ENCODE measurements around the gene PHACTR4. TPM values are rescaled to one million over a fixed set of nuclear protein-coding genes. Genes with fewer than 3 reads are reported as not detected.
A peak's percentile ranks its signal among the peaks of the same experiment; 100 is the strongest.

Gene PHACTR4
- total and polyA plus RNA-seq, 2 of the 13 experiments (the other 11 are each of a cell fraction or from before 2014, with no cell fraction given): 13.9 to 17.1 TPM

GRCh38 chr1:28369371-28370238 is at the start of gene PHACTR4 (continued):
- 0 out of 2 replicates have a peak, but pooled peaks have one; percentile 24 for TF ChIP-seq NCOA2 (CRISPR knock-in tag; IDR thresholded peaks at IDR 0.05)
- TF ChIP-seq NRL (CRISPR knock-in tag; IDR thresholded peaks at IDR 0.05; ENCODE audit: borderline replicate concordance): 0 out of 2 replicates have a peak, but pooled peaks have one; percentile 34
- no peak for TF ChIP-seq ZNF264 (CRISPR knock-in tag; IDR thresholded peaks at IDR 0.05)
- peak; percentile 79; the same call in 1 of the 2 replicates for TF ChIP-seq NFKB2 (CRISPR knock-in tag; IDR thresholded peaks at IDR 0.05; ENCODE audit: borderline replicate concordance)
- peak; percentile 87 for TF ChIP-seq ZNF350 (CRISPR knock-in tag; IDR thresholded peaks at IDR 0.05; ENCODE audit: borderline replicate concordance, low read depth)
- no peak; the same call in 1 of the 2 replicates for TF ChIP-seq PCBP1 (IDR thresholded peaks at IDR 0.05; ENCODE audit: borderline replicate concordance, low read depth, low read length)
- TF ChIP-seq HNRNPUL1 (IDR thresholded peaks at IDR 0.05; ENCODE audit: low read depth, low read length): 0 out of 2 replicates have a peak, but pooled peaks have one; percentile 28
- no peak for TF ChIP-seq ZNF496 (CRISPR knock-in tag; IDR thresholded peaks at IDR 0.05; ENCODE audit: insufficient replicate concordance)
- TF ChIP-seq ZBTB37 (CRISPR knock-in tag; IDR thresholded peaks at IDR 0.05): no peak
- no peak for TF ChIP-seq TEAD2 (CRISPR knock-in tag; IDR thresholded peaks at IDR 0.05)
- TF ChIP-seq THRA (CRISPR knock-in tag; IDR thresholded peaks at IDR 0.05; ENCODE audit: borderline replicate concordance): no peak; the same call in 1 of the 2 replicates
- peak; percentile 17; the same call in 1 of the 2 replicates for TF ChIP-seq HMG20B (CRISPR knock-in tag; conservative IDR thresholded peaks at IDR 0.05)
- peak; percentile 67; the same call in 1 of the 2 replicates for TF ChIP-seq ZNF749 (CRISPR knock-in tag; IDR thresholded peaks at IDR 0.05; ENCODE audit: borderline replicate concordance)
- peak; percentile 88 for TF ChIP-seq DZIP1 (CRISPR knock-in tag; IDR thresholded peaks at IDR 0.05)
- TF ChIP-seq LCORL (IDR thresholded peaks at IDR 0.05): no peak
- peak; percentile 92 for TF ChIP-seq LCORL (CRISPR knock-in tag; IDR thresholded peaks at IDR 0.05)
- 0 out of 2 replicates have a peak, but pooled peaks have one; percentile 26 for TF ChIP-seq POGK (CRISPR knock-in tag; conservative IDR thresholded peaks at IDR 0.05)
- TF ChIP-seq NR0B2 (CRISPR knock-in tag; IDR thresholded peaks at IDR 0.05): no peak
- TF ChIP-seq RBAK (CRISPR knock-in tag; IDR thresholded peaks at IDR 0.05): 0 out of 2 replicates have a peak, but pooled peaks have one; percentile 10
- TF ChIP-seq MED13 (CRISPR knock-in tag; IDR thresholded peaks at IDR 0.05): peak; percentile 60; the same call in 1 of the 2 replicates
